A673 (cell line): Measurements from ENCODE around the gene SLCO2A1.

Source experiments
- EZH2 ChIP-seq: fragments of 200-600 bp; sonication (generic); IDR thresholded peaks from 2 replicates; pipeline ENCODE4 v1.6.1; 2017; ENCODE audit warnings: borderline replicate concordance, low read depth, mild to moderate bottlenecking, mixed read lengths, antibody characterized with exemption, low read length; ENCODE audit not compliant: poor library complexity, severe bottlenecking
- TF ChIP-seq, protein P1 (sequence below): fragments of 300-800, 200-600 bp; sonication (generic); conservative IDR thresholded peaks from 2 replicates; pipeline ENCODE4 v1.5.1; 2017; ENCODE audit warnings: low read depth, mild to moderate bottlenecking, antibody characterized with exemption, low read length, moderate library complexity, mixed read lengths

DNA sequence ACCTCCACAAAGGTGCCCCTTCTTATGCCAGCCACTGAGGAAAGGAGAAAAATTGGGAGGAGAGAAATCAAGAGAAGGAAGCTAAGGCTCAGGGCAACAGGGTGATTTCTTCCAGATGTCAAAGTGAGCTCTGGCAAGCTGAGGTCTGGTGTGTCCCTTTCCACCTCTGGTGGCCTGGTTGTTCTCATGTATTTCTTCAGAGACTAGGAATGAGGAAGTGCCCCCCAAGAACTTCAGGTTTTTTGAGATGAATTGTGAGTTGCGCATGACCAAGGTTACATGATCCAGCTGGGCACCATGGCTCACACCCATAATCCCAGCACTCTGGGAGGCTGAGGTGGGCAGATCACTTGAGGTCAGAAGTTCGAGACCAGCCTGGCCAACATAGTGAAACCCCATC lies 139.7 kb downstream of the SLCO2A1 start:
- TF ChIP-seq, protein P1, sequence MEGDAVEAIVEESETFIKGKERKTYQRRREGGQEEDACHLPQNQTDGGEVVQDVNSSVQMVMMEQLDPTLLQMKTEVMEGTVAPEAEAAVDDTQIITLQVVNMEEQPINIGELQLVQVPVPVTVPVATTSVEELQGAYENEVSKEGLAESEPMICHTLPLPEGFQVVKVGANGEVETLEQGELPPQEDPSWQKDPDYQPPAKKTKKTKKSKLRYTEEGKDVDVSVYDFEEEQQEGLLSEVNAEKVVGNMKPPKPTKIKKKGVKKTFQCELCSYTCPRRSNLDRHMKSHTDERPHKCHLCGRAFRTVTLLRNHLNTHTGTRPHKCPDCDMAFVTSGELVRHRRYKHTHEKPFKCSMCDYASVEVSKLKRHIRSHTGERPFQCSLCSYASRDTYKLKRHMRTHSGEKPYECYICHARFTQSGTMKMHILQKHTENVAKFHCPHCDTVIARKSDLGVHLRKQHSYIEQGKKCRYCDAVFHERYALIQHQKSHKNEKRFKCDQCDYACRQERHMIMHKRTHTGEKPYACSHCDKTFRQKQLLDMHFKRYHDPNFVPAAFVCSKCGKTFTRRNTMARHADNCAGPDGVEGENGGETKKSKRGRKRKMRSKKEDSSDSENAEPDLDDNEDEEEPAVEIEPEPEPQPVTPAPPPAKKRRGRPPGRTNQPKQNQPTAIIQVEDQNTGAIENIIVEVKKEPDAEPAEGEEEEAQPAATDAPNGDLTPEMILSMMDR = no peak
- no peak for TF ChIP-seq EZH2
